Fibroblast of skin of left quadriceps (primary cell): ENCODE data around the gene CREG1.

Experiments used
- DNase-seq, 2 experiments: peaks; one replicate each; pipeline ENCODE4 v3.0.0-alpha.2; 2013; ENCODE audit warnings: low read depth in 2 of 2

Gene CREG1

GRCh38 chr1:167532964-167533824 is 20.4 kb downstream of the CREG1 start:
- no peak for DNase-seq

DNA sequence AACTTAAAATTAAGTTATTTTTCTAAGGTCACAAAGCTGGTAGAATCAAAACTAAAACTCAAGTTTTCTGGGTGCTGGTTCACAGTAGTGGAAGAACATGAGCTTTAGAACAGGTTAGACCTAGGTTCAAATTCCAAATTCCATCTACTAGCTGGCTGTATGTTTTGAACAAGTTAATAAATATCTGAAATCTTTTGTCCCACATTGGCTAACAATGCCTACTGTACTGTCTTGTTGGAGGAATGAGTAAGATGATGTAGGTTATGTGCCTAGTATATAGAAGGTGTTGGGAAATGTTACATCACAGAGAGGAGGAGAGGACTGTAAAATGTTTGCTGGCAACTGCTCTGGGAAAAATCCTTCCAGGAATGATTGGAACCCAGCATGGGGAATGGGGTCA is 21.2 kb downstream of the CREG1 start:
- DNase-seq: no peak

- DNase-seq: no peak
Measured at GRCh38 chr1:167529829-167530474, 23.6 kb downstream of the CREG1 start.

DNA sequence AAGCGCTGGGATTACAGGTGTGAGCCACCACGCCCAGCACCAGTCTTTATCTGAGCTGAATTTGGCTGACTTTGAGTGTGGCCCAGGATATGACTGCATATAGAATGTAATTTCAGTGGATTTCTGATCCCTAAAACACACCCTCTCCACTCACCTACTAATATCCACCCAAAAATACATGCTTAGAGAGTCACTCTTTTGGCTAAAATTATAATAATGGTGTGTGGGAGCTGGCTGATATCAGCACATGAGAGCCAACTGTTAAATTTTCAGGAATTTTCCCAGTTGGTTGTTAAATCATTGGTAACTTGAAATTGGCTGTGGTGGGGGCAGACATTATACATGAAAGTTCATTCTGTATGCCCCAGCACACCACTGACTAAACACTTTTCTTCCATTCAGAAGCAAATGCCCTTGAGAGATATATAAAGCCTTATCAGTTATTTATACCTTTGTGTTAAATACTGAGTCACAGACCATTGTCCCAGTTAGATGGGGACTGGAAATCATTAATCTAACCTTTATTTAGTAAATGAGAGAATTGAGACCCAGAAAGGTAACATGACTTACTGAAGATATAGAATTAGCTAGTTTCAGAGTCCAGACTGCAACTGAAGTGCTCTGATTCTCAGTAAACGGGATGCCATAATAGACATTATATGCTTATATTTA is 25.4 kb downstream of the CREG1 start:
- DNase-seq: no peak

GRCh38 chr1:167526667-167527383 is 26.7 kb downstream of the CREG1 start:
- no peak for DNase-seq

DNA sequence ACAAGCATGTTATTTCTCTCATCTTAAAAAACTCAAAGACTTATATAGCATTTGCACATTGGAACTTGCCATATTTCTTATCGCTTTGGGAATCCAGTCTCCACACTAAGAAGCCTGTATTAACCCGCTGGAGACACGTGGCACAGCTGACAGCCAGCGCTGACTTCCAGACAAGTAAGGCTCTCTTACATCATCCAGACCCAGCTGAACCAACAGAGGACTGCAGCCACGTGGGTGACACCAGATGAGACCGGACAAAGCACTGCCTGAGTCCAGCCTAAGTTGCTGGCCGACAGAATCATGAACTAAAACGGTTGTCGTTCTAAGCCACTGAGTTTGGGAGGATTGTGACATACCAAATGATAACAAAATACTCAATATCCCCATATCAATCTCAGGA is 28.9 kb downstream of the CREG1 start:
- DNase-seq: no peak

DNA sequence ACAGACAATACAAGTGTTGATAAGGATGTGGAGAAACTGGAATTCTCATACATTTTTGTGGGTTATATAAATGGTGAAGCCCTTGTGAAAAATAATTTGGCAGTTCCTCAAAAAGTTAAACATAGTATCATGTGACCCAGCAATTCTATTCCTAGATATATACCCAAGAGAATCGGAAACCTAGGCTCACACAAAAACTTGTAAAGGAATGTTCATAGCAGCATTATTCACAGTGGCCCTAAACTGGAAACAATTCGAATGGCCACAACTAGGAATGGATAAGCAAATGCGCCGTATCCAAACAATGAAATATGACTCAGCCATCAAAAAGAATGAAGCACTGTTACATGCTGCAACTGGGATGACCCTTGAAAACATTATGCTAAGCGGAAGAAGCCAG is 31.3 kb downstream of the CREG1 start:
- DNase-seq: no peak

DNA sequence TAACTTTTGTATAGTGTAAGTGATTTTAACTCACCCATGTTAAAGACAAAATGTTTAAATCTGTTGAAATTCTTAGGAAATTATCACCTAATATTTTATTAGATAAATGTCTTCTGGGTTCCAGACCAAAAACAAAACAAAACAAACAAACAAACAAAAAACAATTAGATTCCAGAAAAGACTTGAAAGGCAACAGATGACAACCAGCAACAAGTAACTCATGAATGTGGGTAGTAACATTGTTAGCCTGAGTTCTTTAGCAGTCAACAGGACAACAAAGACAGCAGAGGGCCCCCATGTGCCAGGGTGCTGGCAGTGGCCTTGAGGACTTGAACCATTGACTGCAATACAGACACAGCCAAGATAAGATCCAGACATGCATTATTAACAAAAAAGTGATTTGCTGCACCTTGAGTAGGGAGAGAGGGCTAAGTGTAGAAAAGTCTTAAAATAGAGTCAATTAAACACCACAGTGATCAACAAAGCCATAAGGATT is 32.8 kb downstream of the CREG1 start:
- DNase-seq: no peak

DNA sequence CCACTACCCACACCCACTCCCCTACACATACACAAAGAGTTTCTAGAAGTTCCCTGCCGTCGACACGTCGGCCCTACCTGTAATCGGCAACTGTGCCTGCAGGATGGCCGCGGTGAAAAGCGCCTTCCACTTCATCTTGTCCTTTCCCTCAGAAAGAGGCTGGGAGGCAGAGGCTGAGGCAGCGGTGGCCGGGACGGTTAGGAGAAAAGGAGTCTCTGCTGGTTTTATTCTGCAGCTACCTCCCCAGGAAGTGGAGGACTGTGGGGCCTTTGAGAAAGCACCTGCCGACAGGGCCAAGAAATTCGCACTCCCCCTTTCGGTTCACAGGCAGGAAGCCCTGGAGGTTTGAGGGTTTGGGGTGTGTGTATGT is 35.2 kb downstream of the CREG1 start, which contains the start of gene CD247:
Gene CD247, minus strand, starts transcription at position 199 of the 370 bp plus-strand sequence. Its CDS starts 64 bp downstream, at position 135.
- DNase-seq: no peak

DNA sequence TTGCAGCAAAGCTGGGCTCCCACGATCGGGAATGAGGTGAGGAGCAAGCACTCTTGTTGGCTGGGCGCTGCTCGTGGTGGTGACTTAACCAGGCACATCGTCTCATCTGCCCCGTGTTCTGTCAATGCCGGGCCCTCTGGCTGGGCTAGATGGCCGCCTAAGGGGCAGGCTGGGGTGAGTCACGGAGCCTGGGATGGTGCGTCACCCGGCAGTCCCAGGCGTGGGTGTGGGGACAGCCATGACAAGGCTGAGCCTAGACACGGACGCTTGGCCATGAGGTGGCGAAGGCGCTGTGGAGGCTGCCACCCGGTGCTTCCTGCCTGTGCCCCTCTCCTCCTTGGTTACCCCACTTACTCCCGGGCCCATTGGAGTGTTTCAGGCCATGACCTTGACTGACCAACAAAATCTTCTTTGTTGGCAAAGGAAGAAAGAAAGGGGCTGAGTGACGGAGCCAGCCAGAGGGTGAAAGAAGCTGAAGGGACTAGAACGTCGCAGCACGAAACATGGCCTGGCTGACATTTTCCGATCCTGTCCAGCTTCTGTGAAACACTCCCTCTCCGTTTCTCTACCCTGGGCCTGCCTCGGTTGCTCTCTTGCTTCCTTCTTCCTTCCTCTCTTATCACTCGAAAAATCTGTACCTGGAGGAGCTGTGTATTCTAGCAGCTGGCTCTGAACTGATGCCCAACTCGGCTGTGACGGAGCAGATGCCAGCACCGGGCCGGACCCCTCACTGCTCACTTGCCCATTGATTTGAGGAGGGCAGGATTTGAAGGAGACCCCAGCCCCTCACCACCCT is 35.8 kb downstream of the CREG1 start:
- no peak for DNase-seq

- no peak for DNase-seq
Measured at GRCh38 chr1:167516404-167517388, 36.9 kb downstream of the CREG1 start.

- DNase-seq: no peak
Measured at GRCh38 chr1:167515893-167516321, 37.7 kb downstream of the CREG1 start.

- DNase-seq: no peak
Measured at GRCh38 chr1:167515461-167515860, 38.1 kb downstream of the CREG1 start.

DNA sequence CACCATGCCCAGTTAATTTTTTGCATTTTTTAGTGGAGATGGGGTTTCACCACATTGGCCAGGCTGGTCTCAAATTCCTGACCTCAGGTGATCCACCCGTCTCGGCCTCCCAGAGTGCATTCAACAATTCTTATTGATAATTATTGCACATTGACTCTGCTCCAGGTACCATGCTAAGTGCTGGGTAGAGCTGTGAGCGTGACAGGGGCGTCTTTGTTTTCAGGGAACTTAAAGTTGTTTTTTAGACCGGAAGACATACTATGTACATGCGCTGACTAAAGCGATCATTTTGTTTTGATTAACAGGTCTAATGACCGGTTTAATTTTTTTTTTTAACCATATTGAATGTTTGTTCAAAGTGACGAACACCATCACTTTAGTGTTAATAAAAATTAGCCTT is 39.3 kb downstream of the CREG1 start:
- no peak for DNase-seq

DNA sequence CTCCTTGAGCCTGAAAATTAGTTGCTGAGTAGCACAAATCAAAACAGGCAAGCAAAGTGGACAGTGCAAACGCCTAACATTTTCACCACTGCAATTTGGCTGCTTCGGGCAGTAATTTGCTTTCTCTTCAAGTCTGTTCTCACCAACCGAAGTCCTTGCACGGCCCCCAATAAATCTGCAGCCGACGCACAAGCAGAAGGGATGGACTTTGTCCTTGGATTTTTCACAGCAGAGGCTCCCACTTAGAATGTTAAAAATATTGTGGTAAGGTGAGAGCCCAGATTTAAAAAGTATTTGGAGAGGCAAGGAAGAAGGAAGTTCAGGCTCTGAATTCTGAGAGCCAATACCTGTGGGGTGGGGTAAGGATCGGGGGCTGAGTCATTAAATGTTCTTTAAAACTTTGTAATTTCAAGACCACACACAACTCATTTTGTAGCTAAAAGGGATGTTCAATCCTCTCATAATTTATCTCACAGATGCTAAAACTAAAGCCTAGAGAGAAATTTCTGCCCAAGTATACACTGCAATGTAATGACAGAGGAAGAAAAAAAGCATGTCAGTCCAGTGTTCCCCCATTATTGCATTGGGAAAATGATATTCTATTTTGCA is 41.4 kb downstream of the CREG1 start:
- DNase-seq: no peak

DNA sequence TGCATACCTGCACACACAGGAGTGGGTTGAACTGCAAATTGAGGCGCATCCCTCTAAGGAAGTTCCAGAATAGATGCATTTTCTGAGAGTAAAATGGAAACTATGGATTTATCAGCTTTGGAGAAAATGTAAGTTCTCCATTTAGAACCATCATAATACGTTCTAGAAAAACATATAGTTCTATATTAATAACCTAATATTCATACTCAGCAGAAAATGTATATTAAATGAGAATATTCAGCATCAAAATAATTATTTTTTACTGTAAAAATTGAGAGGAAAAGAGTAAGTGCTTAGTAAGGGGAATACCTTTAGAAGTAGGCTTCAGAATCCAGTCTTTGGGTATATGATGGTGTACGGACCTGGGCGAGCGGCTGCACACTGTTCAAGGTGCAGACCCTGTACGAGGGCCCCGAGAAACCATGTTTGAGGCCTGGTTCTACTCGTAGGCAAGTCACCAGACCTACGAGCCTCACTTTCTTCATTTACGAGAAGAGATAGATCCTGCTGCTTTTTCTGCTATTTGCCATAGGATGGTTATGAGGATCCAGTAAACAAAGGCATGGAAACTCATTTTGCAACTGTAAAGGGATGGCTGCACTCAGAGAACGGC is 42.1 kb downstream of the CREG1 start:
- no peak for DNase-seq

DNA sequence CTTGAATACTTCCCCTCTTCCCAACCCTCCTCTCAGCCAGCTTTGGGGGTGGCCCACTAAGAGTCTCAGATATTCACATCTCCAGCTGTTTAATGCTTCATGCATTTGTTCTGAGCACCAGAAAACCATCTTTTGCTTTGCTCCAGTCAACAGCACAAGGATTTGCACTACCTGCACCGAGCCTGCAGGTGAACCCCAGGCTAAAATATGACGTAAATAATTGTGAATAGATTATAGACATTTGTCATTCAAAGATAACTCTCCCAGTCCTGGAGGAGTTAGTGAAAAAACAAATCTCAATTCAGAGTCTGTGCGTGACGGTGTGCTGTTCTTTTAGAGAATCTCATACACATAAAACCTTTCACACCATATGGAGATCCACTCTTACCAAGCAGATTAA is 42.7 kb downstream of the CREG1 start:
- no peak for DNase-seq

- no peak for DNase-seq
Measured at GRCh38 chr1:167510244-167510643, 43.3 kb downstream of the CREG1 start.

- no peak for DNase-seq
Measured at GRCh38 chr1:167509587-167509986, 44.0 kb downstream of the CREG1 start.
